ENCODE data around the gene GRPEL1.

GRCh38 chr4:7023486-7023885, 44.4 kb downstream of the GRPEL1 start:
- TF ChIP-seq POLR2AphosphoS5 (IDR thresholded peaks at IDR 0.05; ENCODE audit: low read depth, low read length) (no peak), REST (IDR thresholded peaks at IDR 0.05; ENCODE audit: insufficient read depth in 1 of 2, low read depth in 2 of 2, low read length in 2 of 2) (no peak)
